ENCODE measurements around the gene C16orf78. TPM values are rescaled to one million over a fixed set of nuclear protein-coding genes. Genes with fewer than 3 reads are reported as not detected.

The C16orf78 gene
- total RNA-seq, 4 donors from 2014 or later = not detected

- ATAC-seq (no peak), DNase-seq (no peak)
- in situ Hi-C loops (cut with MboI; ENCODE audit: low sequenced_read_pairs in 4 of 4) = loop anchor here in 1 of 4 donors (10.0 kb wide), 1 partner anchor 647 kb away; no protein-coding TSS in a partner anchor
- Histone ChIP-seq H3K36me3 (no peaks in the 10 kb centered on the region), H3K27ac (no peak overlapping the region), H3K27me3 (peaks cover 0 to 19% (median 3%) of the 10 kb centered on the region in 3 donors), H3K9me3 (no peaks in the 10 kb centered on the region), H3K4me1 (no peaks in the 10 kb centered on the region), H3K4me3 (no peak overlapping the region)
- intact Hi-C loops (cut with DNase I; ENCODE audit: low total_unique reads) = no loop called here
- no peak for TF ChIP-seq POLR2A (IDR thresholded peaks at IDR 0.05)
- no peak for TF ChIP-seq CTCF (IDR thresholded peaks at IDR 0.05 in 4 of 5, conservative IDR thresholded peaks at IDR 0.05 in 1 of 5)
Observed at GRCh38 chr16:49341706-49342105, 31.9 kb upstream of the C16orf78 start.

- DNase-seq = no peak
- Histone ChIP-seq H3K36me3 (no peaks in the 10 kb centered on the region), H3K27me3 (peaks cover 2 to 19% (median 3%) of the 10 kb centered on the region in 3 donors), H3K4me1 (no peaks in the 10 kb centered on the region), H3K4me3 (no peak overlapping the region), H3K9me3 (no peaks in the 10 kb centered on the region), H3K27ac (no peak overlapping the region)
- intact Hi-C loops (cut with DNase I; ENCODE audit: low total_unique reads) = no loop called here
- in situ Hi-C loops (cut with MboI; ENCODE audit: low sequenced_read_pairs in 4 of 4) = loop anchor here in 1 of 4 donors (10.0 kb wide), 1 partner anchor 648 kb away; no protein-coding TSS in a partner anchor
- no peak for TF ChIP-seq CTCF (IDR thresholded peaks at IDR 0.05 in 4 of 5, conservative IDR thresholded peaks at IDR 0.05 in 1 of 5)
- TF ChIP-seq POLR2A (IDR thresholded peaks at IDR 0.05) = no peak
- ATAC-seq = no peak
Observed at GRCh38 chr16:49342336-49343265, 31.0 kb upstream of the C16orf78 start.

GRCh38 chr16:49343291-49343690 lies 30.3 kb upstream of the C16orf78 start:
- TF ChIP-seq POLR2A (IDR thresholded peaks at IDR 0.05) (no peak), CTCF (IDR thresholded peaks at IDR 0.05 in 4 of 5, conservative IDR thresholded peaks at IDR 0.05 in 1 of 5) (no peak)
- DNase-seq (no peak), ATAC-seq (no peak)
- H3K4me1 ChIP-seq = no peaks in the 10 kb centered on the region
- H3K36me3 ChIP-seq = no peaks in the 10 kb centered on the region
- in situ Hi-C loops (cut with MboI; ENCODE audit: low sequenced_read_pairs in 4 of 4) = loop anchor here in 1 of 4 donors (10.0 kb wide), 1 partner anchor 648 kb away; no protein-coding TSS in a partner anchor
- no peak overlapping the region for H3K4me3 ChIP-seq
- H3K27me3 ChIP-seq = peaks cover 3 to 20% (median 8%) of the 10 kb centered on the region in 3 donors
- no peaks in the 10 kb centered on the region for H3K9me3 ChIP-seq
- intact Hi-C loops (cut with DNase I; ENCODE audit: low total_unique reads) = no loop called here
- H3K27ac ChIP-seq = no peak overlapping the region

GRCh38 chr16:49344401-49344800 lies 29.2 kb upstream of the C16orf78 start:
- DNase-seq = no peak
- Histone ChIP-seq H3K27me3 (peaks cover 0 to 16% (median 9%) of the 10 kb centered on the region in 3 donors), H3K27ac (no peak overlapping the region), H3K9me3 (no peaks in the 10 kb centered on the region), H3K4me1 (no peaks in the 10 kb centered on the region), H3K4me3 (no peak overlapping the region), H3K36me3 (no peaks in the 10 kb centered on the region)
- TF ChIP-seq POLR2A (IDR thresholded peaks at IDR 0.05) = no peak
- no peak for TF ChIP-seq CTCF (IDR thresholded peaks at IDR 0.05 in 4 of 5, conservative IDR thresholded peaks at IDR 0.05 in 1 of 5)
- intact Hi-C loops (cut with DNase I; ENCODE audit: low total_unique reads) (no loop called here), in situ Hi-C loops (cut with MboI; ENCODE audit: low sequenced_read_pairs in 4 of 4) (loop anchor here in 1 of 4 donors (10.0 kb wide), 1 partner anchor 650 kb away; no protein-coding TSS in a partner anchor)
- no peak for ATAC-seq

Measured in gastrocnemius medialis (tissue), 4 donors.